ENCODE results near the gene RPL31.

DNA sequence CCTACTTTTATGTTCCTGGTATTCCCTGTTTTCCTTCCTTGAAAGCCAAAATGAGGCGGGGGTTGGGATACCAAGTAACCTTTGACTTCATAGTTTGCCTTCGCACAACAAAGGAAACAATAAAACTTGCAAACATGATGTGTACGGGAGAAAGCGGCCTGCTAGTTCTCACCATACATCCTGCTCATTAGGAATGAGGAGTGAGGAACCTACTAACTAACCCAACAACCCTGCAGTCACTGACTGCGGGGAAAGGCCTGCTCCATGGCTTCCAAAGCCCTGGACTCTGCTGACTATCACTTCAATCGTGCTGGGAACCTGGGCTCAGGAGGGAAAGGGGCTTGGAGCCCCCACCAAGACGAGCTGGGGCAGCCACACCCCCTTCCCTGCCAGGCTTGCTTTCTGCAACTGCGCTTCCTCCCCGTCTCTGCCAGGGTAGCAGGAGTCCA is 24.2 kb downstream of the RPL31 start:
- TF ChIP-seq POLR2AphosphoS5 (IDR thresholded peaks at IDR 0.05), result no peak
- TF ChIP-seq, protein P1, sequence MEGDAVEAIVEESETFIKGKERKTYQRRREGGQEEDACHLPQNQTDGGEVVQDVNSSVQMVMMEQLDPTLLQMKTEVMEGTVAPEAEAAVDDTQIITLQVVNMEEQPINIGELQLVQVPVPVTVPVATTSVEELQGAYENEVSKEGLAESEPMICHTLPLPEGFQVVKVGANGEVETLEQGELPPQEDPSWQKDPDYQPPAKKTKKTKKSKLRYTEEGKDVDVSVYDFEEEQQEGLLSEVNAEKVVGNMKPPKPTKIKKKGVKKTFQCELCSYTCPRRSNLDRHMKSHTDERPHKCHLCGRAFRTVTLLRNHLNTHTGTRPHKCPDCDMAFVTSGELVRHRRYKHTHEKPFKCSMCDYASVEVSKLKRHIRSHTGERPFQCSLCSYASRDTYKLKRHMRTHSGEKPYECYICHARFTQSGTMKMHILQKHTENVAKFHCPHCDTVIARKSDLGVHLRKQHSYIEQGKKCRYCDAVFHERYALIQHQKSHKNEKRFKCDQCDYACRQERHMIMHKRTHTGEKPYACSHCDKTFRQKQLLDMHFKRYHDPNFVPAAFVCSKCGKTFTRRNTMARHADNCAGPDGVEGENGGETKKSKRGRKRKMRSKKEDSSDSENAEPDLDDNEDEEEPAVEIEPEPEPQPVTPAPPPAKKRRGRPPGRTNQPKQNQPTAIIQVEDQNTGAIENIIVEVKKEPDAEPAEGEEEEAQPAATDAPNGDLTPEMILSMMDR (IDR thresholded peaks at IDR 0.05), result no peak

All from gastroesophageal sphincter (tissue), 3 donors.